Endothelial cell of umbilical vein (primary cell): Measurements from ENCODE around the gene TBC1D21. TPM values are rescaled to one million over a fixed set of nuclear protein-coding genes. Genes with fewer than 3 reads are reported as not detected.

ENCODE experiments used
- BruUV-seq: library from RNA; stranded (reverse); fragments of 400-500 nt; replicated peaks from 2 replicates; lab custom pipeline; 2021; lab: Mats Ljungman, UMichigan
- CTCF ChIA-PET: fragments of 300-600, 350-600 bp; sonication (Branson Sonifier 250); formaldehyde crosslinking; loops from one replicate; lab custom pipeline; 2021; ENCODE audit warnings: antibody characterized with exemption, inconsistent platforms; lab: Charles Lee
- POLR2A ChIA-PET: fragments of 300-600, 350-600 bp; sonication (Branson Sonifier 250); formaldehyde crosslinking; loops from one replicate; lab custom pipeline; 2021; ENCODE audit warnings: antibody characterized with exemption, inconsistent platforms; lab: Charles Lee
- DNase-seq: peaks from one replicate; pipeline ENCODE4 v3.0.0-alpha.2; 2011; ENCODE audit warnings: low read depth, low spot score
- FAIRE-seq: peaks from 2 replicates; lab custom pipeline; 2011; peaks lifted over from hg19 to GRCh38; lab: Jason Lieb, UNC
- H2AFZ ChIP-seq: 2 replicates; pipeline ENCODE4 v1.6.0; 2012; ENCODE audit warnings: low read depth, low read length, control low read depth, inconsistent platforms
- H3K27ac ChIP-seq: 2 replicates; pipeline ENCODE4 v1.5.1; 2011; ENCODE audit warnings: low read depth, mild to moderate bottlenecking, control low read depth, low read length, moderate library complexity; ENCODE audit not compliant: insufficient read depth
- H3K27me3 ChIP-seq, 2 experiments: 2 replicates each; pipeline versions ENCODE4 v1.6.0 to v1.6.1; 2011; ENCODE audit warnings: low read length in 2 of 2, mixed read lengths in 1 of 2; ENCODE audit not compliant: control insufficient read depth in 2 of 2, insufficient read depth in 2 of 2
- H3K36me3 ChIP-seq, 2 experiments: 2 replicates in 1 of 2; 3 replicates in 1 of 2; pipeline ENCODE4 v1.5.1; 2011; ENCODE audit warnings: low read length in 2 of 2, mild to moderate bottlenecking in 1 of 2, moderate library complexity in 1 of 2; ENCODE audit not compliant: control insufficient read depth in 2 of 2, insufficient read depth in 2 of 2; ENCODE audit errors: extremely low read depth in 1 of 2
- H3K4me1 ChIP-seq: 3 replicates; pipeline ENCODE4 v1.5.1; 2011; ENCODE audit warnings: mild to moderate bottlenecking, low read length; ENCODE audit not compliant: control insufficient read depth, insufficient read depth; ENCODE audit errors: extremely low read depth
- H3K4me2 ChIP-seq: 2 replicates; pipeline ENCODE4 v1.6.1; 2011; ENCODE audit warnings: low read length, control low read depth, mixed read lengths; ENCODE audit not compliant: insufficient read depth
- H3K4me3 ChIP-seq, 3 experiments: fragments of 200-600 bp in 1 of 3; sonication (generic), shearing (Covaris generic) in 1 of 3; replicated peaks in 1 of 3; 2 replicates each; pipeline ENCODE4 v1.5.1; 2011 to 2016; ENCODE audit warnings: control low read depth in 3 of 3, low read length in 3 of 3, mild to moderate bottlenecking in 2 of 3, inconsistent platforms in 1 of 3, low read depth in 1 of 3, moderate library complexity in 1 of 3; ENCODE audit not compliant: insufficient read depth in 1 of 3
- H3K79me2 ChIP-seq: 2 replicates; pipeline ENCODE4 v1.6.0; 2012; ENCODE audit warnings: low read length, inconsistent platforms; ENCODE audit not compliant: control insufficient read depth, insufficient read depth
- H3K9ac ChIP-seq: replicated peaks from 2 replicates; pipeline ENCODE3; 2011; ENCODE audit warnings: low read length, control low read depth; ENCODE audit not compliant: insufficient read depth; ENCODE audit errors: extremely low read depth
- H3K9me1 ChIP-seq: replicated peaks from 3 replicates; pipeline ENCODE4 v1.6.0; 2011; ENCODE audit warnings: mild to moderate bottlenecking, low read length; ENCODE audit not compliant: control insufficient read depth, insufficient read depth; ENCODE audit errors: extremely low read depth
- H3K9me3 ChIP-seq: replicated peaks from 2 replicates; pipeline ENCODE4 v1.5.1; 2012; ENCODE audit warnings: low read length, inconsistent platforms; ENCODE audit not compliant: control insufficient read depth, insufficient read depth
- H4K20me1 ChIP-seq: replicated peaks from 2 replicates; pipeline ENCODE3; 2011; ENCODE audit warnings: mild to moderate bottlenecking, low read length; ENCODE audit not compliant: control insufficient read depth, insufficient read depth; ENCODE audit errors: extremely low read depth
- EZH2 ChIP-seq: IDR thresholded peaks from 2 replicates; pipeline ENCODE4 v1.6.1; 2012; ENCODE audit warnings: borderline replicate concordance, low read depth, mild to moderate bottlenecking, moderate library complexity, low read length, inconsistent platforms; ENCODE audit not compliant: severe bottlenecking
- FOS ChIP-seq: IDR thresholded peaks from 2 replicates; pipeline ENCODE4 v1.6.1; 2011; ENCODE audit warnings: mild to moderate bottlenecking, low read length, moderate library complexity, borderline replicate concordance; ENCODE audit not compliant: insufficient read depth
- GATA2 ChIP-seq: IDR thresholded peaks from 2 replicates; pipeline ENCODE4 v1.7.0; 2011; ENCODE audit warnings: low read depth, mild to moderate bottlenecking, moderate library complexity, mixed read lengths, low read length; ENCODE audit not compliant: insufficient read length, insufficient read depth
- JUN ChIP-seq: IDR thresholded peaks from 2 replicates; pipeline ENCODE4 v1.6.1; 2011; ENCODE audit warnings: borderline replicate concordance, low read depth; ENCODE audit not compliant: insufficient read length, insufficient read depth
- MYC ChIP-seq: IDR thresholded peaks from one replicate; pipeline ENCODE4 v1.6.1; 2011; ENCODE audit warnings: mild to moderate bottlenecking, low read depth, low read length
- POLR2A ChIP-seq: IDR thresholded peaks from 2 replicates; pipeline ENCODE4 v1.6.1; 2012; ENCODE audit warnings: low read depth, mild to moderate bottlenecking, control low read depth, low read length
- POLR2AphosphoS5 ChIP-seq: IDR thresholded peaks from 2 replicates; pipeline ENCODE4 v1.6.1; 2012; ENCODE audit warnings: low read depth, mild to moderate bottlenecking, control low read depth, low read length, moderate library complexity; ENCODE audit not compliant: insufficient read depth
- dilution Hi-C: fragments of 300-500 bp; cut with MboI; formaldehyde crosslinking; loops from one replicate; pipeline ENCODE4 v1.15.0; 2019; ENCODE audit warnings: low sequenced_read_pairs; ENCODE audit not compliant: extremely low pct_ligation_motif_present
- intact Hi-C: fragments of 100-400 bp; cut with micrococcal nuclease; formaldehyde crosslinking; loops from one replicate; pipeline ENCODE4 v1.10.0; 2022
- polyA plus RNA-seq, 4 experiments: library from polyadenylated mRNA; depleted of rRNA in 3 of 4; stranded (reverse) in 3 of 4; unstranded in 1 of 4; fragments of >200 nt; gene quantifications; 2 replicates each; pipeline versions ENCODE4 v1.2.1 to v1.2.3, GENCODE V29; 2011 to 2012; ENCODE audit warnings: missing spikeins in 1 of 4
- total RNA-seq: library from RNA; stranded (reverse); gene quantifications from 2 replicates; pipeline ENCODE4 v1.2.3, GENCODE V29; 2021
- TF ChIP-seq, protein P1 (sequence below): IDR thresholded peaks from 2 replicates; pipeline ENCODE4 v1.6.1; 2011; ENCODE audit not compliant: insufficient read depth, insufficient read length
- TF ChIP-seq, protein P2 (sequence below), 2 donors: IDR thresholded peaks; 1 replicate in 1 of 2; 2 replicates in 1 of 2; pipeline ENCODE4 v1.5.1; 2011; ENCODE audit warnings: low read length in 2 of 2, mild to moderate bottlenecking in 2 of 2, moderate library complexity in 2 of 2, control low read depth in 1 of 2, inconsistent platforms in 1 of 2, low read depth in 1 of 2; ENCODE audit not compliant: insufficient read depth in 1 of 2; ENCODE audit errors: extremely low read depth in 1 of 2

The TBC1D21 gene
- total and polyA plus RNA-seq, 2 donors (not counting 3 experiments of a cell fraction or from before 2014, with no cell fraction given) = not detected

- Histone ChIP-seq H3K27ac (no peak overlapping the region), H3K4me2 (no peak overlapping the region), H3K4me1 (no peaks in the 10 kb centered on the region), H3K9ac (no peak overlapping the region), H3K9me3 (no peaks in the 10 kb centered on the region), H3K27me3 (peaks cover 4 to 9% of the 10 kb centered on the region in 2 experiments), H2AFZ (no peak overlapping the region), H3K4me3 (no peak overlapping the region), H4K20me1 (no peaks in the 10 kb centered on the region), H3K9me1 (no peaks in the 10 kb centered on the region), H3K36me3 (no peaks in the 10 kb centered on the region), H3K79me2 (no peaks in the 10 kb centered on the region)
- no TSS peak for BruUV-seq
- intact Hi-C loops (no loop called here), dilution Hi-C loops (no loop called here)
- no peak for FAIRE-seq
- ChIA-PET POLR2A (no interaction called here), CTCF (interaction anchor here (0.7 kb wide), 1 partner anchor 82 kb away, joined by 3 read pairs; no protein-coding TSS in a partner anchor)
- TF ChIP-seq FOS = no peak
- TF ChIP-seq JUN = no peak
- TF ChIP-seq, protein P1, sequence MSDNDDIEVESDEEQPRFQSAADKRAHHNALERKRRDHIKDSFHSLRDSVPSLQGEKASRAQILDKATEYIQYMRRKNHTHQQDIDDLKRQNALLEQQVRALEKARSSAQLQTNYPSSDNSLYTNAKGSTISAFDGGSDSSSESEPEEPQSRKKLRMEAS = no peak
- no peak for DNase-seq
Observed at GRCh38 chr15:73881579-73882320, 8.4 kb downstream of the TBC1D21 start.

- H3K9ac ChIP-seq = no peak overlapping the region
- CTCF ChIA-PET = interaction anchor here (1.2 kb wide), 1 partner anchor 9 kb away, joined by 4 read pairs; the partner anchor contains the start of gene TBC1D21
Observed at GRCh38 chr15:73882761-73883419, 9.5 kb downstream of the TBC1D21 start.

More at GRCh38 chr15:73882761-73883419, 9.5 kb downstream of the TBC1D21 start:
- Histone ChIP-seq H3K9me1 (no peaks in the 10 kb centered on the region), H3K4me3 (no peak overlapping the region), H3K9me3 (no peaks in the 10 kb centered on the region), H3K4me2 (no peak overlapping the region), H3K4me1 (no peaks in the 10 kb centered on the region), H4K20me1 (no peaks in the 10 kb centered on the region), H3K27ac (no peak overlapping the region), H2AFZ (no peak overlapping the region), H3K27me3 (peaks cover 4 to 5% of the 10 kb centered on the region in 2 experiments), H3K36me3 (no peaks in the 10 kb centered on the region), H3K79me2 (no peaks in the 10 kb centered on the region)
- no TSS peak for BruUV-seq
- no peak for FAIRE-seq
- DNase-seq = no peak
- POLR2A ChIA-PET = no interaction called here
- TF ChIP-seq, protein P2, sequence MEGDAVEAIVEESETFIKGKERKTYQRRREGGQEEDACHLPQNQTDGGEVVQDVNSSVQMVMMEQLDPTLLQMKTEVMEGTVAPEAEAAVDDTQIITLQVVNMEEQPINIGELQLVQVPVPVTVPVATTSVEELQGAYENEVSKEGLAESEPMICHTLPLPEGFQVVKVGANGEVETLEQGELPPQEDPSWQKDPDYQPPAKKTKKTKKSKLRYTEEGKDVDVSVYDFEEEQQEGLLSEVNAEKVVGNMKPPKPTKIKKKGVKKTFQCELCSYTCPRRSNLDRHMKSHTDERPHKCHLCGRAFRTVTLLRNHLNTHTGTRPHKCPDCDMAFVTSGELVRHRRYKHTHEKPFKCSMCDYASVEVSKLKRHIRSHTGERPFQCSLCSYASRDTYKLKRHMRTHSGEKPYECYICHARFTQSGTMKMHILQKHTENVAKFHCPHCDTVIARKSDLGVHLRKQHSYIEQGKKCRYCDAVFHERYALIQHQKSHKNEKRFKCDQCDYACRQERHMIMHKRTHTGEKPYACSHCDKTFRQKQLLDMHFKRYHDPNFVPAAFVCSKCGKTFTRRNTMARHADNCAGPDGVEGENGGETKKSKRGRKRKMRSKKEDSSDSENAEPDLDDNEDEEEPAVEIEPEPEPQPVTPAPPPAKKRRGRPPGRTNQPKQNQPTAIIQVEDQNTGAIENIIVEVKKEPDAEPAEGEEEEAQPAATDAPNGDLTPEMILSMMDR (IDR thresholded peaks at IDR 0.05; ENCODE audit: extremely low read depth in 1 of 2, insufficient read depth in 1 of 2, low read depth in 1 of 2, low read length in 2 of 2) = no peak
- TF ChIP-seq JUN (no peak), POLR2AphosphoS5 (no peak), MYC (no peak), FOS (no peak), EZH2 (no peak), POLR2A (no peak), GATA2 (no peak)
- TF ChIP-seq, protein P1 = no peak
- dilution Hi-C loops = no loop called here
- intact Hi-C loops = no loop called here
